Nephron progenitor cell (in vitro differentiated cells): ENCODE results near the gene CD55.

Experiments used
- DNase-seq: peaks from one replicate; pipeline ENCODE4 v3.0.0; 2021
- H3K27ac Mint-ChIP-seq: 2 replicates; pipeline ENCODE4 v1.8.0; 2021; ENCODE audit warnings: mild to moderate bottlenecking, moderate library complexity, mixed read lengths
- H3K27me3 Mint-ChIP-seq: 2 replicates; pipeline ENCODE4 v1.8.0; 2021; ENCODE audit warnings: mild to moderate bottlenecking, low read depth, mixed read lengths; ENCODE audit not compliant: poor library complexity
- H3K36me3 Mint-ChIP-seq: 2 replicates; pipeline ENCODE4 v1.8.0; 2021; ENCODE audit warnings: low read depth, mixed read lengths
- H3K4me1 Mint-ChIP-seq: 2 replicates; pipeline ENCODE4 v1.8.0; 2021; ENCODE audit warnings: mixed read lengths
- H3K4me3 Mint-ChIP-seq: 2 replicates; pipeline ENCODE4 v1.8.0; 2021; ENCODE audit warnings: mild to moderate bottlenecking, moderate library complexity, mixed read lengths
- H3K9me3 Mint-ChIP-seq: 2 replicates; pipeline ENCODE4 v1.8.0; 2021; ENCODE audit warnings: mild to moderate bottlenecking, moderate library complexity, mixed read lengths
- CTCF ChIP-seq: fragments of 200-600 bp; sonication (generic); IDR thresholded peaks from 2 replicates; pipeline ENCODE4 v1.5.0; 2021; ENCODE audit warnings: antibody characterized with exemption

Gene CD55, protein sequence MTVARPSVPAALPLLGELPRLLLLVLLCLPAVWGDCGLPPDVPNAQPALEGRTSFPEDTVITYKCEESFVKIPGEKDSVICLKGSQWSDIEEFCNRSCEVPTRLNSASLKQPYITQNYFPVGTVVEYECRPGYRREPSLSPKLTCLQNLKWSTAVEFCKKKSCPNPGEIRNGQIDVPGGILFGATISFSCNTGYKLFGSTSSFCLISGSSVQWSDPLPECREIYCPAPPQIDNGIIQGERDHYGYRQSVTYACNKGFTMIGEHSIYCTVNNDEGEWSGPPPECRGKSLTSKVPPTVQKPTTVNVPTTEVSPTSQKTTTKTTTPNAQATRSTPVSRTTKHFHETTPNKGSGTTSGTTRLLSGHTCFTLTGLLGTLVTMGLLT

DNA sequence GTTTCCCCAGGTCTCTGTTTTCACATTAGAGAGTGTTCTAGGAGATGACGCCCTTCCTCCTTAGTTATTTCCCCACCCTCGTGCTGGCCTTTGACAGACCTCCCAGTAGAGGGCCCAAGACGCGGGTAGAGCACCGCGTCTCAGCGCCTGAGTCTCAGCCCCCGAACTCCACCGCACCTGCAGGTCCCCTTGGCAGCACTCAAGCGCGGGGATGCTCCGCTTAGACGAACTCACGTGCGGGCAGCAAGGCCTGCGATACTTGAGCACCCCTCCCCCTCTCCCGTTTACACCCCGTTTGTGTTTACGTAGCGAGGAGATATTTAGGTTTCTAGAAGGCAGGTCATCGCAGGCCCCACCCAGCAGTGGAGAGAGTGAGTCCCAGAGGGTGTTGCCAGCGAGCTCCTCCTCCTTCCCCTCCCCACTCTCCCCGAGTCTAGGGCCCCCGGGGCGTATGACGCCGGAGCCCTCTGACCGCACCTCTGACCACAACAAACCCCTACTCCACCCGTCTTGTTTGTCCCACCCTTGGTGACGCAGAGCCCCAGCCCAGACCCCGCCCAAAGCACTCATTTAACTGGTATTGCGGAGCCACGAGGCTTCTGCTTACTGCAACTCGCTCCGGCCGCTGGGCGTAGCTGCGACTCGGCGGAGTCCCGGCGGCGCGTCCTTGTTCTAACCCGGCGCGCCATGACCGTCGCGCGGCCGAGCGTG, at the start of gene CD55:
TSS of gene CD55 (plus strand) at position 600 of the 711 bp plus-strand sequence. CDS start at position 688, 88 bp downstream.
- peak within 1 kb of the TSS; percentile 94 for H3K4me3 Mint-ChIP-seq
- peak; percentile 85 for DNase-seq
- H3K9me3 Mint-ChIP-seq = no peaks in the 10 kb centered on the region
- H3K36me3 Mint-ChIP-seq = peaks cover 4% of the 10 kb centered on the region
- no peak for TF ChIP-seq CTCF
- peak within 1 kb of the TSS; percentile 83 for H3K27ac Mint-ChIP-seq
- peaks cover 14% of the 10 kb centered on the region for H3K4me1 Mint-ChIP-seq
- peaks cover 29% of the 10 kb centered on the region for H3K27me3 Mint-ChIP-seq

DNA sequence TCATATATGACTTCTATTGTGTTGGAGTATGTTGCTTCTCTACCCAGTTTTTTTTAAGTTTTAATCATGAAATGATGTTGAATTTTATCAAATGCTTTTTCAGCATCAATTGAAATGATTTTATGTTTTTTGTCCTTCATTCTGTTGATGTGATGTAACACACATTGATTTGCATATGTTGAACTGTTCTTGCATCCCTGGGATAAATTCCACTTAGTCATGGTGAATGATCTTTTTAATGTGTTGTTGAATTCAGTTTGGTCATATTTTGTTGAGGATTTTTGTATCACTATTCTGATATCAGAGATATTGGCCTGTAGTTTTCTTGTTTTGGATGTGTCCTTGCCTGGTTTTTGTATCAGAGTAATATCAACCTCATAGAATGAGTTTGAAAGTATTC, 46.6 kb upstream of the CD55 start:
- Mint-ChIP-seq H3K4me3 (no peak overlapping the region), H3K27me3 (peaks cover 4% of the 10 kb centered on the region), H3K27ac (no peak overlapping the region), H3K4me1 (no peaks in the 10 kb centered on the region), H3K36me3 (no peaks in the 10 kb centered on the region), H3K9me3 (peaks cover 26% of the 10 kb centered on the region)
- DNase-seq = no peak
- no peak for TF ChIP-seq CTCF

GRCh38 chr1:207276465-207276864, 45.0 kb upstream of the CD55 start:
- no peak overlapping the region for H3K27ac Mint-ChIP-seq
- no peak overlapping the region for H3K4me3 Mint-ChIP-seq
- H3K4me1 Mint-ChIP-seq = no peaks in the 10 kb centered on the region
- TF ChIP-seq CTCF = no peak
- no peaks in the 10 kb centered on the region for H3K36me3 Mint-ChIP-seq
- no peak for DNase-seq
- H3K9me3 Mint-ChIP-seq = peaks cover 26% of the 10 kb centered on the region
- peaks cover 4% of the 10 kb centered on the region for H3K27me3 Mint-ChIP-seq

DNA sequence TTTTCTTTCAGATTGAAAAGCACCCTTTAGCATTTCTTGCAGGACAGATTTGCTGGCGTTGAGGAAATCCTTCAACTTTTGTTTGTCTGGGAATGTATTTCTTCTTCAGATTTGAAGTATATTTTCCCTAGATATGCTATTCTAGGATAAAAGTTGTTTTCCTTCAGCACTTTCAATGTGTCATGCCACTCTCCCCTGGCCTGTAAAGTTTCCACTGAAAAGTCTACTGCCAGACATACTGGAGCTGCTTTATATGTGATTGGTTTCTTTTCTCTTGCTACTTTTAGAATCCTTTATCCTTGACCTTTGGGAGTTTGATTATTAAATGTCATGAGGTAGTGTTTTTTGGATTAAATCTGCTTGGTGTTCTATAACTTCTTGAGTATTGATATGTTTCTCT, 44.2 kb upstream of the CD55 start:
- Mint-ChIP-seq H3K27ac (no peak overlapping the region), H3K4me3 (no peak overlapping the region), H3K9me3 (peaks cover 20% of the 10 kb centered on the region), H3K36me3 (no peaks in the 10 kb centered on the region), H3K4me1 (no peaks in the 10 kb centered on the region), H3K27me3 (peaks cover 7% of the 10 kb centered on the region)
- no peak for TF ChIP-seq CTCF
- no peak for DNase-seq

DNA sequence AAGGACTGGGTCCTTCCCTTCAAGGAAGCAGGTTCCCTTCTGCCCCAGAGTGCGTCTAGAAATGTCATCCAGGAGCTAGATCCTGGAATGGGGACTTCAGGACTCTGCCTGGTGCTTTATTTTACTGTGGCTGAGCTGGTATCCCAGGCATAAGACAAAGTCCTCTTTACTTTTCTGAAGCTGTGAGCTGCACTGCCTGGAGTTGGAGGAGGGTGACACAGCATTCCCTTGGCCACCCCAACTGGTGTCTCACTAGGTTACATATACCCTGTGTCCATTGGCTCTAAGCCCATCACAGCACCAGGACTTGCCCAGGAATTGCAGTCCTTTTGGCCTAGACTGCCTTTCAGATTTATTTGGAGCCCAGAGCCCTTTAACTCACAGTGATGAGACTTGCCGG, 41.8 kb upstream of the CD55 start:
- no peaks in the 10 kb centered on the region for H3K36me3 Mint-ChIP-seq
- H3K27me3 Mint-ChIP-seq = peaks cover 7% of the 10 kb centered on the region
- H3K9me3 Mint-ChIP-seq = peaks cover 7% of the 10 kb centered on the region
- H3K27ac Mint-ChIP-seq = no peak overlapping the region
- no peak for DNase-seq
- H3K4me1 Mint-ChIP-seq = no peaks in the 10 kb centered on the region
- no peak overlapping the region for H3K4me3 Mint-ChIP-seq
- no peak for TF ChIP-seq CTCF
